ENCODE data around the gene PEX16. TPM values are rescaled to one million over a fixed set of nuclear protein-coding genes. Genes with fewer than 3 reads are reported as not detected.

Gene PEX16
- total and polyA plus RNA-seq, 11 donors = 10.4 to 22.8 (median 16.3) TPM

DNA sequence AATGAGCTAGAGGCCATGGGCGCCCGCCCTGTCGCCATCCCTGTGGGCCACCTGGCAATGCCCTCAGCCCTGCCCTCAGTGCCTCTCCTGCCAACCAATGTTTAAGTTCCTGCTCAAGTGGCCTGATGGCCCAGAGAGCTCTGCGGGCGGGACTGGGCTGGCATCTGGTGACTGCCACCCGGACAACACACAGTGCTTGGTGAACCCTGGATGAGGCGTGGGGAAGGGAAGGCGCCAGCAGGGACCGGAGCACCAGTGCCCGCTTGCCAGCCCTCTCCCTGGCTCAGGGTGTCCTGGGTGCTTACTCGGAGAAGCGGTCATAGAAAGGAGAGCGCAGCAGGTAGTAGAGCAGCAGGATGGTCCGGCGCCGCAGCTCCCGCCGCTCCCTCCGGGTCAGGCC is 4.2 kb downstream of the PEX16 start:
- Histone ChIP-seq H3K9me3 (no peaks in the 10 kb centered on the region), H3K4me1 (peaks cover 0 to 23% (median 15%) of the 10 kb centered on the region in 12 donors), H3K4me3 (no peak overlapping the region), H3K27me3 (no peaks in the 10 kb centered on the region), H3K27ac (no peak overlapping the region), H3K36me3 (peaks cover 0 to 71% (median 62%) of the 10 kb centered on the region in 9 donors)
- peak in 1 of 5 donors; percentile 50 for DNase-seq
- WGBS, 4 donors = 94 to 96% (median 96%) methylated on average over 18 to 19 of the region's 19 CpGs
- intact Hi-C loops (cut with DNase I) = loop anchor here in 2 of 10 donors (10.0 kb wide), 1 partner anchor 49 kb away; no protein-coding TSS in a partner anchor
- ATAC-seq = no peak
- no peak for TF ChIP-seq POLR2A (IDR thresholded peaks at IDR 0.05)
- TF ChIP-seq, protein P1, sequence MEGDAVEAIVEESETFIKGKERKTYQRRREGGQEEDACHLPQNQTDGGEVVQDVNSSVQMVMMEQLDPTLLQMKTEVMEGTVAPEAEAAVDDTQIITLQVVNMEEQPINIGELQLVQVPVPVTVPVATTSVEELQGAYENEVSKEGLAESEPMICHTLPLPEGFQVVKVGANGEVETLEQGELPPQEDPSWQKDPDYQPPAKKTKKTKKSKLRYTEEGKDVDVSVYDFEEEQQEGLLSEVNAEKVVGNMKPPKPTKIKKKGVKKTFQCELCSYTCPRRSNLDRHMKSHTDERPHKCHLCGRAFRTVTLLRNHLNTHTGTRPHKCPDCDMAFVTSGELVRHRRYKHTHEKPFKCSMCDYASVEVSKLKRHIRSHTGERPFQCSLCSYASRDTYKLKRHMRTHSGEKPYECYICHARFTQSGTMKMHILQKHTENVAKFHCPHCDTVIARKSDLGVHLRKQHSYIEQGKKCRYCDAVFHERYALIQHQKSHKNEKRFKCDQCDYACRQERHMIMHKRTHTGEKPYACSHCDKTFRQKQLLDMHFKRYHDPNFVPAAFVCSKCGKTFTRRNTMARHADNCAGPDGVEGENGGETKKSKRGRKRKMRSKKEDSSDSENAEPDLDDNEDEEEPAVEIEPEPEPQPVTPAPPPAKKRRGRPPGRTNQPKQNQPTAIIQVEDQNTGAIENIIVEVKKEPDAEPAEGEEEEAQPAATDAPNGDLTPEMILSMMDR (IDR thresholded peaks at IDR 0.05) = no peak

DNA sequence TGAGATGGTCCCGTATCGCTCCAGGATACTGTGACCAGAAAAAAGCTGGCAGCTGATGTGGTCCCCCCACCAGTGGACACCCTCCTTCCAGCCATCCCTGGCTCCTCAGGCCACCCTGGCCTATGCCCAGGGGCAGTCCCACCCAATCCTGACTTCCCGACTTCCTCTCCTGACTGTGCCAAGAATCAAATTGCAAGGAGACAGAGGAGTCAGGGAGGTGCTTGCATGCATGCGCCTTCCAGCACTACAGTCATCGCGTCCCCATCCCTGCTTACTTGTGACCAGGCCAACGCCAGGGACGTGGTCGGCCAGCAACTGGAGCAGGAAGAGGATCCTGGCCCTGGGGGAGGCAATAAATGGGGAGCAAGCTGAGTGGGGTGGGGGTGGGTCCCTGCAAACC is 7.1 kb downstream of the PEX16 start:
- Histone ChIP-seq H3K36me3 (peaks cover 0 to 66% (median 57%) of the 10 kb centered on the region in 9 donors), H3K9me3 (no peaks in the 10 kb centered on the region), H3K27ac (no peak overlapping the region), H3K4me1 (peaks cover 0 to 7% (median 0%) of the 10 kb centered on the region in 12 donors), H3K27me3 (no peaks in the 10 kb centered on the region), H3K4me3 (no peak overlapping the region)
- no peak for TF ChIP-seq POLR2A (IDR thresholded peaks at IDR 0.05)
- TF ChIP-seq, protein P1 (IDR thresholded peaks at IDR 0.05) = no peak
- intact Hi-C loops (cut with DNase I) = loop anchor here in 2 of 10 donors (10.0 kb wide), 1 partner anchor 46 kb away; no protein-coding TSS in a partner anchor
- ATAC-seq (no peak), DNase-seq (no peak)
- WGBS, 4 donors = 71 to 78% (median 74%) methylated on average over 9 of the region's 9 CpGs

DNA sequence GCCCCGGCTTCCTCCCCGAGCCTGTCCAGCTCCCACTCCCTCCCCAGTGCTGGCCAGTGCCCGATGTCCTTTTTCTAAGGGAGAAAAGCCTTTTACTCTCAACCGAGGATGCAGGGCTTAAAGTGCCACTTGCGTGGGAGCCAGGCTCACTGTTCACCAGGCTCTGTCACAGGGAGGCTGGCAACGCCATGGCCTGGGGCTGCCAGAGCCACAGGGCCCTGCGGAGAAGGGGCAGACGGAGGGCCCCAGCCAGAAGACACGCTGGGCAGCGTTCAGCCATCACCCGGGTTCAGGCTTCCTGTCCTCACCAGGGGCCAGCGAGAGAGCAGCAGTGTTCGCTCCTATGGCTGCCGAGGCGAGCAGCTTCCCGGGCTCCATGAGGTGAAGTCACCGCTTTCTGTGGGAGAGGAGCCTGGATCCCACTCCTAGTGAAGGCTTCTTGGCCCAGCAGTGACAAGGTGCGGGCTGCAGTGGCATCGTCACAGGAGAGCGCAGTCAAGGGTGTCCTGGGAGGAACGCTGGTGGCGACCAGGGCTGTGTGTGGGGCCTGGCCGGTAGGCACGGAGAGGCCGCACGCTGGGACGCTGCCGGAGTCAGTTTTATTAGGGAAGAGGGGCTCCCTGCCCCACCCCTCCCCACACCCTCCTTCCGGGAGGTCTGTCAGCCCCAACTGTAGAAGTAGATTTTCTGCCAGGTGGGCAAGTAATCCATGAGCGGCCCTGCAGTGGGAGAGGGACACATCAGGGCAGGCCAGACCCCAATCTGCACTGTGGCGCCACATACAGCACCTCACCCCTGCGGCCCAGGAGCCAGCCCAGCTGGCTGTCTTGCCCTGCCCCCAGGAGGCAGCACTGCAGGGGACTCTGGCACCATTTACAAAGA is 7.8 kb downstream of the PEX16 start:
- WGBS, 4 donors = 86 to 93% (median 89%) methylated on average over 14 to 32 of the region's 32 CpGs
- intact Hi-C loops (cut with DNase I) = loop anchor here in 2 of 10 donors (10.0 kb wide), 1 partner anchor 45 kb away; no protein-coding TSS in a partner anchor
- peaks cover 0 to 6% (median 0%) of the 10 kb centered on the region in 12 donors for H3K4me1 ChIP-seq
- peaks cover 0 to 58% (median 52%) of the 10 kb centered on the region in 9 donors for H3K36me3 ChIP-seq
- no peak for TF ChIP-seq POLR2A (IDR thresholded peaks at IDR 0.05)
- TF ChIP-seq, protein P1 (IDR thresholded peaks at IDR 0.05) = no peak
- H3K9me3 ChIP-seq = no peaks in the 10 kb centered on the region
- DNase-seq = no peak
- H3K27ac ChIP-seq = no peak overlapping the region
- no peaks in the 10 kb centered on the region for H3K27me3 ChIP-seq
- H3K4me3 ChIP-seq = no peak overlapping the region
- ATAC-seq = no peak

DNA sequence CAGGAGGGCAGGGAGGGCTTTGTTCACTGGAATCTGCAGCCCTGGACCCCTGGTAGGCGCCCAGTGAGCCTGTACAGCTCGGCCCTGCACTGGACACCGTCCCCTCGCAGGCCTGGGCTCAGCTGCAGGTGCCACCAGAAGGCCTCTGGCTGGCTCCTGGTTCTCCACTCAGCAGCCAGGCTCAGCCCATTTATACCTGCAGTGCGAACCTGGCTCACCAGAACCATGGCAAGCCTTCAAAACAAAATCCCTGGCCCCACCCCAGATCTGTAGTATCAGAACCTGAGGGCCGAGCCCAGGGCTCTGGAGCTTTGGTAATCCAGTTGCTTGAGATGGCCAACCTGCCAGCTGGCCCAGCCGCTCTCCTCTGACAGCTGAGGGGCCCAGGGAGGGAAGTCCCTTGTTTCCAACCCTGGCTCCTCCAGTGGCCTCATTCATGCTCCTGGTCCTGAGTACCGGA is 9.7 kb downstream of the PEX16 start:
- H3K4me3 ChIP-seq = no peak overlapping the region
- H3K36me3 ChIP-seq = peaks cover 0 to 48% (median 37%) of the 10 kb centered on the region in 9 donors
- WGBS, 4 donors = 66 to 77% (median 71%) methylated on average over 8 of the region's 8 CpGs

More for the DNA sequence above, 9.7 kb downstream of the PEX16 start:
- peaks cover 0 to 6% (median 0%) of the 10 kb centered on the region in 12 donors for H3K4me1 ChIP-seq
- no peak overlapping the region for H3K27ac ChIP-seq
- no peaks in the 10 kb centered on the region for H3K9me3 ChIP-seq
- H3K27me3 ChIP-seq = no peaks in the 10 kb centered on the region
- intact Hi-C loops (cut with DNase I) = no loop called here
- DNase-seq (no peak), ATAC-seq (peak in 3 of 4 donors; percentile 1 to 7 (median 4))
- TF ChIP-seq, protein P1 (IDR thresholded peaks at IDR 0.05) = no peak
- no peak for TF ChIP-seq POLR2A (IDR thresholded peaks at IDR 0.05)

Data from heart left ventricle (tissue), 16 donors.